HS-27A (cell line): ENCODE measurements around the gene EXOC2.

Source experiments
- DNase-seq: peaks from one replicate; pipeline ENCODE4 v3.0.0-alpha.2; 2012; ENCODE audit warnings: low read depth, missing footprints

The EXOC2 gene

GRCh38 chr6:443621-444159 lies 249.2 kb downstream of the EXOC2 start:
- no peak for DNase-seq

- no peak for DNase-seq
Observed at GRCh38 chr6:441126-441920, 251.6 kb downstream of the EXOC2 start.

- no peak for DNase-seq
Observed at GRCh38 chr6:439641-440167, 253.2 kb downstream of the EXOC2 start.

GRCh38 chr6:438634-439170 lies 254.2 kb downstream of the EXOC2 start:
- DNase-seq, result no peak

- no peak for DNase-seq
Observed at GRCh38 chr6:437037-437392, 255.9 kb downstream of the EXOC2 start.

- DNase-seq, result no peak
Observed at GRCh38 chr6:436308-437036, 256.5 kb downstream of the EXOC2 start.

- no peak for DNase-seq
Observed at GRCh38 chr6:435441-436307, 257.3 kb downstream of the EXOC2 start.
